Fibroblast of lung (primary cell): ENCODE measurements around the gene SORCS2. TPM values are rescaled to one million over a fixed set of nuclear protein-coding genes. Genes with fewer than 3 reads are reported as not detected.

ENCODE experiments used
- DNase-seq, 2 donors: peaks; one replicate each; pipeline versions ENCODE4 v3.0.0 to v3.0.0-alpha.2; 2010; ENCODE audit warnings: low read depth in 2 of 2
- H2AFZ ChIP-seq: 2 replicates; pipeline ENCODE4 v1.5.1; 2012; ENCODE audit warnings: low read length, control low read depth, inconsistent platforms
- H3K27ac ChIP-seq: 2 replicates; pipeline ENCODE4 v1.5.1; 2011; ENCODE audit warnings: low read length, control low read depth; ENCODE audit not compliant: insufficient read depth
- H3K27me3 ChIP-seq: 2 replicates; pipeline ENCODE4 v1.5.1; 2011; ENCODE audit warnings: mild to moderate bottlenecking, low read length; ENCODE audit not compliant: control insufficient read depth, insufficient read depth
- H3K36me3 ChIP-seq: 2 replicates; pipeline ENCODE4 v1.5.1; 2011; ENCODE audit warnings: low read length; ENCODE audit not compliant: control insufficient read depth, insufficient read depth
- H3K4me1 ChIP-seq: 2 replicates; pipeline ENCODE4 v1.5.1; 2011; ENCODE audit warnings: low read length; ENCODE audit not compliant: control insufficient read depth, insufficient read depth; ENCODE audit errors: extremely low read depth
- H3K4me2 ChIP-seq: 2 replicates; pipeline ENCODE4 v1.5.1; 2011; ENCODE audit warnings: low read length, control low read depth; ENCODE audit not compliant: insufficient read depth; ENCODE audit errors: extremely low read depth
- H3K4me3 ChIP-seq, 4 experiments: fragments of 200-600 bp in 1 of 4; sonication (generic) in 1 of 4; replicated peaks in 1 of 4; 2 replicates each; pipeline ENCODE4 v1.5.1; 2011 to 2016; ENCODE audit warnings: low read length in 4 of 4, low read depth in 3 of 4, mild to moderate bottlenecking in 3 of 4, control low read depth in 2 of 4, inconsistent platforms in 1 of 4, mixed read lengths in 1 of 4; ENCODE audit not compliant: insufficient read depth in 1 of 4; ENCODE audit errors: control extremely low read depth in 1 of 4
- H3K79me2 ChIP-seq: 2 replicates; pipeline ENCODE4 v1.5.1; 2012; ENCODE audit warnings: mild to moderate bottlenecking, low read length, inconsistent platforms; ENCODE audit not compliant: control insufficient read depth, insufficient read depth
- H3K9ac ChIP-seq: 2 replicates; pipeline ENCODE4 v1.5.1; 2011; ENCODE audit warnings: mild to moderate bottlenecking, low read length, control low read depth; ENCODE audit not compliant: insufficient read depth
- H3K9me3 ChIP-seq: 2 replicates; pipeline ENCODE4 v1.5.1; 2012; ENCODE audit warnings: low read depth, low read length; ENCODE audit not compliant: control insufficient read depth, insufficient read depth
- H4K20me1 ChIP-seq: 2 replicates; pipeline ENCODE4 v1.5.1; 2011; ENCODE audit warnings: low read length; ENCODE audit not compliant: control insufficient read depth, insufficient read depth; ENCODE audit errors: extremely low read depth
- CTCF ChIP-seq, 2 donors: IDR thresholded peaks in 1 of 2; conservative IDR thresholded peaks in 1 of 2; 1 replicate in 1 of 2; 2 replicates in 1 of 2; pipeline ENCODE4 v1.5.1; 2011 to 2012; ENCODE audit warnings: low read length in 2 of 2, control low read depth in 1 of 2, inconsistent platforms in 1 of 2, low read depth in 1 of 2, mild to moderate bottlenecking in 1 of 2
- EZH2 ChIP-seq: IDR thresholded peaks from 2 replicates; pipeline ENCODE4 v1.5.1; 2012; ENCODE audit warnings: low read length, control low read depth, mild to moderate bottlenecking; ENCODE audit errors: missing control alignments
- polyA plus RNA-seq, 2 donors: library from polyadenylated mRNA; depleted of rRNA in 1 of 2; stranded (reverse) in 1 of 2; unstranded in 1 of 2; fragments of >200 nt; gene quantifications; 2 replicates each; pipeline ENCODE4 v1.2.1, GENCODE V29; 2011 to 2012; ENCODE audit warnings: missing spikeins in 1 of 2
- total RNA-seq: library from RNA; depleted of rRNA; stranded (reverse); fragments of >200 nt; gene quantifications from 2 replicates; pipeline ENCODE4 v1.2.1, GENCODE V29; 2014

The SORCS2 gene
- total and polyA plus RNA-seq, 2 donors (not counting 1 experiment from before 2014, with no cell fraction given) = 0.17 to 0.41 TPM

- Histone ChIP-seq H3K4me1 (no peaks in the 10 kb centered on the region), H3K27me3 (no peaks in the 10 kb centered on the region), H3K27ac (no peak overlapping the region), H3K4me3 (no peak overlapping the region), H3K9me3 (no peaks in the 10 kb centered on the region), H4K20me1 (no peaks in the 10 kb centered on the region), H2AFZ (no peak overlapping the region), H3K36me3 (no peaks in the 10 kb centered on the region), H3K79me2 (no peaks in the 10 kb centered on the region), H3K9ac (no peak overlapping the region), H3K4me2 (no peak overlapping the region)
- no peak for DNase-seq
- TF ChIP-seq EZH2 (no peak), CTCF (conservative IDR thresholded peaks at IDR 0.05 in 1 of 2, IDR thresholded peaks at IDR 0.05 in 1 of 2; ENCODE audit: low read depth in 1 of 2, low read length in 2 of 2) (no peak)
Measured at GRCh38 chr4:7699825-7700224, 507.5 kb downstream of the SORCS2 start.

GRCh38 chr4:7700665-7701064, 508.3 kb downstream of the SORCS2 start:
- Histone ChIP-seq H3K36me3 (no peaks in the 10 kb centered on the region), H3K9ac (no peak overlapping the region), H3K27ac (no peak overlapping the region), H4K20me1 (no peaks in the 10 kb centered on the region), H3K27me3 (no peaks in the 10 kb centered on the region), H3K4me3 (no peak overlapping the region), H2AFZ (no peak overlapping the region), H3K4me1 (no peaks in the 10 kb centered on the region), H3K4me2 (no peak overlapping the region), H3K9me3 (no peaks in the 10 kb centered on the region), H3K79me2 (no peaks in the 10 kb centered on the region)
- no peak for DNase-seq
- TF ChIP-seq CTCF (conservative IDR thresholded peaks at IDR 0.05 in 1 of 2, IDR thresholded peaks at IDR 0.05 in 1 of 2; ENCODE audit: low read depth in 1 of 2, low read length in 2 of 2) = no peak
- TF ChIP-seq EZH2 = no peak

- Histone ChIP-seq H3K27ac (no peak overlapping the region), H3K9me3 (no peaks in the 10 kb centered on the region), H2AFZ (no peak overlapping the region), H3K36me3 (no peaks in the 10 kb centered on the region), H3K9ac (no peak overlapping the region), H3K4me2 (no peak overlapping the region), H4K20me1 (no peaks in the 10 kb centered on the region), H3K4me1 (no peaks in the 10 kb centered on the region), H3K4me3 (no peak overlapping the region), H3K79me2 (no peaks in the 10 kb centered on the region), H3K27me3 (no peaks in the 10 kb centered on the region)
- DNase-seq = no peak
- TF ChIP-seq EZH2 (no peak), CTCF (conservative IDR thresholded peaks at IDR 0.05 in 1 of 2, IDR thresholded peaks at IDR 0.05 in 1 of 2; ENCODE audit: low read depth in 1 of 2, low read length in 2 of 2) (no peak)
Measured at GRCh38 chr4:7701866-7702649, 509.7 kb downstream of the SORCS2 start.
